ENCODE measurements around the gene GPR55. TPM values are rescaled to one million over a fixed set of nuclear protein-coding genes. Genes with fewer than 3 reads are reported as not detected.

Gene GPR55
- total and polyA plus RNA-seq, 10 of the 15 experiments (the other 5 are each of a cell fraction or from before 2014, with no cell fraction given): 2.1 to 30.1 (median 16.2) TPM

- SMC1A ChIA-PET (ENCODE audit: uncharacterized antibody, unreplicated experiment): interaction anchor here (1.3 to 1.8 kb wide), 4 partner anchors 7 to 60 kb away, joined by 3 to 5 read pairs (median 4); partner anchors contain the start of gene GPR55
- peak overlapping the region; percentile 76 for H3K9ac ChIP-seq (ENCODE audit: control insufficient read depth, insufficient read depth, low read length)
- peaks cover 4% of the 10 kb centered on the region for H3K79me2 ChIP-seq (ENCODE audit: control insufficient read depth, insufficient read depth, low read length)
- intact Hi-C loops (cut with micrococcal nuclease; ENCODE audit: unreplicated experiment) (loop anchor here (2.0 kb wide), 1 partner anchor 29 kb away; no protein-coding TSS in a partner anchor), in situ Hi-C loops (cut with MboI) (no loop called here)
- CTCF ChIA-PET: interaction anchor here (0.6 to 4.9 kb wide), 14 partner anchors 8 to 123 kb away, joined by 3 to 25 read pairs (median 4); partner anchors contain the start of gene GPR55
- RAD21 ChIA-PET (ENCODE audit: unreplicated experiment): interaction anchor here (0.6 to 1.5 kb wide), 9 partner anchors 8 to 120 kb away, joined by 3 to 9 read pairs (median 4); partner anchors contain the start of gene GPR55
- peaks cover 23% of the 10 kb centered on the region for H3K4me1 ChIP-seq (ENCODE audit: control insufficient read depth, insufficient read depth, low read length)
- FAIRE-seq (no peak), ATAC-seq (peak; percentile 20), DNase-seq (ENCODE audit: low read depth, low spot score) (no peak)
- H3K27me3 ChIP-seq (replicated peaks in 1 of 2; ENCODE audit: control insufficient read depth in 2 of 2, insufficient read depth in 2 of 2, low read length in 1 of 2): no peaks in the 10 kb centered on the region; a peak in 2 of 4 replicates
- no TSS peak for BruUV-seq (replicated peaks)
- peak overlapping the region; percentile 38 for H3K27ac ChIP-seq (ENCODE audit: control insufficient read depth, insufficient read depth)
- H3K36me3 ChIP-seq (ENCODE audit: control insufficient read depth in 2 of 2, insufficient read depth in 2 of 2, low read length in 1 of 2): no peaks in the 10 kb centered on the region
- H3K4me3 ChIP-seq: peak overlapping the region; percentile 97
- H2AFZ ChIP-seq (ENCODE audit: control insufficient read depth, low read depth, low read length): peak overlapping the region; percentile 69
- no peaks in the 10 kb centered on the region for H3K9me3 ChIP-seq (replicated peaks; ENCODE audit: control insufficient read depth, insufficient read depth, low read length)
- POLR2A ChIA-PET: interaction anchor here (1.0 kb wide), 2 partner anchors 28 to 58 kb away, joined by 3 to 4 read pairs; no protein-coding TSS in a partner anchor
- 1% methylated on average over 15 of the region's 24 CpGs for WGBS (ENCODE audit: insufficient coverage, insufficient replicate concordance, low lambda C conversion rate, missing lambda C conversion rate)
- TF ChIP-seq CEBPB (IDR thresholded peaks at IDR 0.05; ENCODE audit: borderline replicate concordance in 1 of 2, low read depth in 2 of 2, low read length in 2 of 2): no peak
- TF ChIP-seq POU2F2 (IDR thresholded peaks at IDR 0.05; ENCODE audit: borderline replicate concordance, low read depth, low read length): no peak
- 0 out of 2 replicates have a peak, but pooled peaks have one; percentile 6 for TF ChIP-seq GATAD2B (conservative IDR thresholded peaks at IDR 0.05; ENCODE audit: low read depth)
- 0 out of 2 replicates have a peak, but pooled peaks have one; percentile 20 for TF ChIP-seq NFYB (IDR thresholded peaks at IDR 0.05; ENCODE audit: insufficient read depth, low read depth, low read length)
- TF ChIP-seq IKZF2 (IDR thresholded peaks at IDR 0.05): no peak
- no peak for TF ChIP-seq YBX1 (IDR thresholded peaks at IDR 0.05)
- TF ChIP-seq WRNIP1 (IDR thresholded peaks at IDR 0.05; ENCODE audit: borderline replicate concordance, low read depth, low read length): no peak
- H3K4me2 ChIP-seq (ENCODE audit: control insufficient read depth, insufficient read depth): peak overlapping the region; percentile 88
- H4K20me1 ChIP-seq (ENCODE audit: control insufficient read depth, insufficient read depth): no peaks in the 10 kb centered on the region
These were observed 59.7 kb downstream of the GPR55 start for GRCh38 chr2:230865307-230865765.
